GM23338 (cell line): ENCODE measurements around the gene DCBLD2. TPM values are rescaled to one million over a fixed set of nuclear protein-coding genes. Genes with fewer than 3 reads are reported as not detected.

Experiments used
- ATAC-seq: fragments of 200-7000 bp; cut with Tn5 transposase; 3 replicates; pipeline ENCODE4 v1.9.1; 2020
- DNase-seq: peaks from one replicate; pipeline ENCODE4 v3.0.0-alpha.2; 2015; ENCODE audit warnings: low spot score
- H2AFZ ChIP-seq: fragments of 200-600 bp; sonication (generic); 2 replicates; pipeline ENCODE4 v1.8.0; 2016; ENCODE audit warnings: antibody characterized with exemption, mild to moderate bottlenecking, moderate library complexity
- H3F3A ChIP-seq: fragments of 200-600 bp; sonication (generic); replicated peaks from 2 replicates; pipeline ENCODE4 v1.8.0; 2017; ENCODE audit warnings: antibody characterized with exemption, mixed run types, low read depth
- H3K27ac ChIP-seq: fragments of 200-600 bp; sonication (generic); 2 replicates; pipeline ENCODE4 v1.6.1; 2016; ENCODE audit warnings: low read depth
- H3K27me3 ChIP-seq: fragments of 200-600 bp; sonication (generic); 2 replicates; pipeline ENCODE4 v1.8.0; 2016; ENCODE audit warnings: mild to moderate bottlenecking, mixed run types, moderate library complexity; ENCODE audit not compliant: insufficient read depth
- H3K36me3 ChIP-seq: fragments of 200-600 bp; sonication (generic); 2 replicates; pipeline ENCODE4 v1.8.0; 2016; ENCODE audit warnings: mild to moderate bottlenecking; ENCODE audit not compliant: insufficient read depth
- H3K4me1 ChIP-seq: fragments of 200-600 bp; sonication (generic); 2 replicates; pipeline ENCODE4 v1.8.0; 2016; ENCODE audit warnings: mild to moderate bottlenecking, moderate library complexity; ENCODE audit not compliant: insufficient read depth
- H3K4me2 ChIP-seq: fragments of 200-600 bp; sonication (generic); 2 replicates; pipeline ENCODE4 v1.7.1; 2017; ENCODE audit warnings: mixed run types
- H3K4me3 ChIP-seq: fragments of 200-600 bp; sonication (generic); 2 replicates; pipeline ENCODE4 v1.6.1; 2016; ENCODE audit warnings: mixed run types
- H3K79me2 ChIP-seq: fragments of 200-600 bp; sonication (generic); replicated peaks from 2 replicates; pipeline ENCODE4 v1.8.0; 2017; ENCODE audit warnings: mild to moderate bottlenecking; ENCODE audit not compliant: insufficient read depth
- H3K9me2 ChIP-seq: fragments of 200-600 bp; sonication (generic); 2 replicates; pipeline ENCODE4 v1.8.0; 2017; ENCODE audit not compliant: insufficient read depth
- H4K20me1 ChIP-seq: fragments of 200-600 bp; sonication (generic); replicated peaks from 2 replicates; pipeline ENCODE4 v1.8.0; 2017; ENCODE audit warnings: mild to moderate bottlenecking; ENCODE audit not compliant: insufficient read depth
- H3K27ac Mint-ChIP-seq: 2 replicates; pipeline ENCODE4 v1.8.0; 2020; ENCODE audit warnings: inconsistent platforms, mild to moderate bottlenecking, moderate library complexity, mixed read lengths
- H3K27me3 Mint-ChIP-seq: 3 replicates; pipeline ENCODE4 v1.8.0; 2022; ENCODE audit warnings: low read depth, mild to moderate bottlenecking, moderate library complexity, mixed read lengths, inconsistent platforms; ENCODE audit not compliant: insufficient read depth, poor library complexity
- H3K36me3 Mint-ChIP-seq: 3 replicates; pipeline ENCODE4 v1.8.0; 2021; ENCODE audit warnings: low read depth, mild to moderate bottlenecking, inconsistent platforms, moderate library complexity, mixed read lengths
- H3K4me1 Mint-ChIP-seq: 3 replicates; pipeline ENCODE4 v1.8.0; 2020; ENCODE audit warnings: mild to moderate bottlenecking, inconsistent platforms, mixed read lengths
- H3K4me3 Mint-ChIP-seq: 3 replicates; pipeline ENCODE4 v1.8.0; 2021; ENCODE audit warnings: moderate library complexity, mild to moderate bottlenecking, inconsistent platforms, mixed read lengths
- H3K9me3 Mint-ChIP-seq: 3 replicates; pipeline ENCODE4 v1.8.0; 2020; ENCODE audit warnings: moderate library complexity, mild to moderate bottlenecking, inconsistent platforms, mixed read lengths
- CREB1 ChIP-seq: fragments of 250-450 bp; sonication (Bioruptor Pico); IDR thresholded peaks from 2 replicates; pipeline ENCODE4 v1.5.0; 2020; ENCODE audit warnings: low read depth, mild to moderate bottlenecking, moderate library complexity
- ETS1 ChIP-seq: IDR thresholded peaks from 2 replicates; pipeline ENCODE4 v1.6.1; 2016; ENCODE audit warnings: antibody characterized with exemption
- JUNB ChIP-seq: IDR thresholded peaks from one replicate; pipeline ENCODE4 v1.6.1; 2016; ENCODE audit warnings: antibody characterized with exemption; ENCODE audit not compliant: unreplicated experiment
- NANOG ChIP-seq: IDR thresholded peaks from 2 replicates; pipeline ENCODE4 v1.6.1; 2016; ENCODE audit warnings: antibody characterized with exemption, borderline replicate concordance
- REST ChIP-seq: IDR thresholded peaks from one replicate; pipeline ENCODE4 v1.6.1; 2018; ENCODE audit warnings: antibody characterized with exemption; ENCODE audit not compliant: unreplicated experiment
- STAT1 ChIP-seq: IDR thresholded peaks from one replicate; pipeline ENCODE4 v1.6.1; 2016; ENCODE audit warnings: antibody characterized with exemption; ENCODE audit not compliant: unreplicated experiment
- ZNF114 ChIP-seq: fragments of 250-450 bp; sonication (Bioruptor Pico); IDR thresholded peaks from 2 replicates; pipeline ENCODE4 v1.5.0; 2020; ENCODE audit warnings: mild to moderate bottlenecking, moderate library complexity
- ZNF331 ChIP-seq: fragments of 250-450 bp; sonication (Bioruptor Pico); IDR thresholded peaks from 2 replicates; pipeline ENCODE4 v1.5.0; 2020; ENCODE audit warnings: low read depth, mild to moderate bottlenecking, moderate library complexity
- ZNF462 ChIP-seq: fragments of 250-450 bp; sonication (Bioruptor Pico); IDR thresholded peaks from 2 replicates; pipeline ENCODE4 v1.5.0; 2020; ENCODE audit warnings: mild to moderate bottlenecking, moderate library complexity
- polyA plus RNA-seq: library from polyadenylated mRNA; unstranded; fragments of >200 nt; fragmentation: Nextera tagmentation; extraction: Ambion mirVana; gene quantifications from 2 replicates; pipeline ENCODE4 v1.2.1, GENCODE V29; 2016
- total RNA-seq: library from RNA; depleted of rRNA; stranded (reverse); fragments of >200 nt; shearing (Covaris generic); gene quantifications from 2 replicates; pipeline ENCODE4 v1.2.3, GENCODE V29; 2014

DCBLD2 gene
- total and polyA plus RNA-seq, 2 experiments from 2014 or later = 25.9 to 69.7 TPM

- no peaks in the 10 kb centered on the region for H3K79me2 ChIP-seq
- H3K9me2 ChIP-seq = no peaks in the 10 kb centered on the region
- H3K4me1 ChIP-seq = peaks cover 13% of the 10 kb centered on the region
- H3K4me2 ChIP-seq = no peak overlapping the region
- TF ChIP-seq JUNB = no peak
- TF ChIP-seq REST = no peak
- TF ChIP-seq ETS1 = no peak
- no peak for TF ChIP-seq CREB1 (CRISPR knock-in tag)
- TF ChIP-seq ZNF114 = no peak
- Mint-ChIP-seq H3K4me1 (peaks cover 27% of the 10 kb centered on the region), H3K9me3 (no peaks in the 10 kb centered on the region), H3K27me3 (peaks cover 4% of the 10 kb centered on the region), H3K36me3 (no peaks in the 10 kb centered on the region), H3K4me3 (no peak overlapping the region), H3K27ac (no peak overlapping the region)
- no peaks in the 10 kb centered on the region for H3K27me3 ChIP-seq
- no peaks in the 10 kb centered on the region for H4K20me1 ChIP-seq
- H3K36me3 ChIP-seq = no peaks in the 10 kb centered on the region
- no peaks in the 10 kb centered on the region for H3F3A ChIP-seq
- H2AFZ ChIP-seq = no peak overlapping the region
- ATAC-seq (no peak), DNase-seq (no peak)
- no peak overlapping the region for H3K4me3 ChIP-seq
- no peak overlapping the region for H3K27ac ChIP-seq
These were observed 139.8 kb downstream of the DCBLD2 start for GRCh38 chr3:98761643-98762229.

- Mint-ChIP-seq H3K36me3 (no peaks in the 10 kb centered on the region), H3K27ac (0 out of 2 replicates have a peak overlapping the region, but pooled peaks have one; percentile 19), H3K27me3 (peaks cover 4% of the 10 kb centered on the region), H3K9me3 (no peaks in the 10 kb centered on the region), H3K4me3 (no peak overlapping the region), H3K4me1 (peaks cover 20% of the 10 kb centered on the region)
- H3K4me1 ChIP-seq = peaks cover 9% of the 10 kb centered on the region
- ATAC-seq = no peak
- TF ChIP-seq ZNF331 (no peak), STAT1 (no peak), NANOG (no peak), ZNF462 (no peak), ZNF114 (no peak)
- no peaks in the 10 kb centered on the region for H3K9me2 ChIP-seq
- DNase-seq = no peak
- H3K36me3 ChIP-seq = no peaks in the 10 kb centered on the region
- no peaks in the 10 kb centered on the region for H3F3A ChIP-seq
- H3K79me2 ChIP-seq = no peaks in the 10 kb centered on the region
- H4K20me1 ChIP-seq = peaks cover 7% of the 10 kb centered on the region; the same call in 1 of the 2 replicates
- no peak overlapping the region for H3K4me3 ChIP-seq
- no peak overlapping the region for H3K27ac ChIP-seq
- no peak overlapping the region for H2AFZ ChIP-seq
- no peak overlapping the region for H3K4me2 ChIP-seq
- H3K27me3 ChIP-seq = no peaks in the 10 kb centered on the region
These were observed 141.9 kb downstream of the DCBLD2 start for GRCh38 chr3:98759629-98760028.
